Calu3 (cell line): ENCODE measurements around the gene LIPC. TPM values are rescaled to one million over a fixed set of nuclear protein-coding genes. Genes with fewer than 3 reads are reported as not detected.

Experiments
- BruUV-seq: library from RNA; stranded (reverse); fragments of 400-500 nt; replicated peaks from 2 replicates; lab custom pipeline; 2021; lab: Mats Ljungman, UMichigan
- CTCF ChIA-PET: fragments of 300-600 bp; sonication (Branson Sonifier 250); formaldehyde crosslinking; loops from one replicate; lab custom pipeline; 2022; ENCODE audit warnings: antibody characterized with exemption; lab: Charles Lee
- DNase-seq: peaks from one replicate; pipeline ENCODE4 v3.0.0; 2022
- H3K27ac Mint-ChIP-seq: one replicate; pipeline ENCODE4 v1.8.0; 2022; ENCODE audit warnings: mixed read lengths; ENCODE audit not compliant: unreplicated experiment
- H3K27me3 Mint-ChIP-seq: one replicate; pipeline ENCODE4 v1.8.0; 2022; ENCODE audit warnings: mixed read lengths; ENCODE audit not compliant: unreplicated experiment
- H3K36me3 Mint-ChIP-seq: one replicate; pipeline ENCODE4 v1.8.0; 2022; ENCODE audit warnings: mild to moderate bottlenecking, moderate library complexity, mixed read lengths; ENCODE audit not compliant: insufficient read depth, unreplicated experiment
- H3K4me1 Mint-ChIP-seq: one replicate; pipeline ENCODE4 v1.8.0; 2022; ENCODE audit warnings: mild to moderate bottlenecking, low read depth, mixed read lengths; ENCODE audit not compliant: unreplicated experiment
- H3K4me3 Mint-ChIP-seq: one replicate; pipeline ENCODE4 v1.8.0; 2022; ENCODE audit warnings: mild to moderate bottlenecking, low read depth, moderate library complexity, mixed read lengths; ENCODE audit not compliant: unreplicated experiment
- H3K9me3 Mint-ChIP-seq: one replicate; pipeline ENCODE4 v1.8.0; 2022; ENCODE audit warnings: low read depth, mixed read lengths; ENCODE audit not compliant: unreplicated experiment
- intact Hi-C: fragments of 100-400 bp; cut with micrococcal nuclease; formaldehyde crosslinking; loops from one replicate; pipeline ENCODE4 v1.10.0; 2022; ENCODE audit not compliant: unreplicated experiment
- total RNA-seq: library from RNA; stranded (reverse); gene quantifications from 2 replicates; pipeline ENCODE4 v1.2.3, GENCODE V29; 2022
- TF ChIP-seq, protein P1 (sequence below): fragments of 200-600 bp; IDR thresholded peaks from one replicate; pipeline ENCODE4 v1.8.0; 2022; ENCODE audit warnings: antibody characterized with exemption; ENCODE audit not compliant: unreplicated experiment

Gene LIPC
- total RNA-seq, 1 experiment from 2014 or later = not detected

DNA sequence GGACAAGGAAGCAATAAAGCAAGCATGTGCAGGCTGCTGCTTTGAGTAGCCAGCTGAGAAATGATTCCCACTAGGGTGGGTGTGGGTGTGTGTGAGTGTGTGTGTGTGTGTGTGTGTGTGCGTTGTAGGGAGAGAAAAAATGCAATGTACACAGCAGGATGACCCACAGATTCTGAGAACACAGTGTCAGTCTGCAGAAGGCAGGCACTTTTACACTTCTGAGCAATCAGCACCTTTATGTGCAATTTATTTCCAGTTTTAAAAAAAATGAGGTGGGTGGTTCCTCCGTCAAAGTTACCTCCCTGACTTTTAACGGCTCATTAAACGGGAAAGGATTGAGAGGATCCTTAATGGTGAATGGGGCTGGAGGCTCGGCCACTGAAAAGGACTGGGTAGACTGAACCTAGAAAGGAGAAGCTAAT is 38.5 kb upstream of the LIPC start:
- intact Hi-C loops = loop anchor here (2.0 kb wide), 1 partner anchor 62 kb away; no protein-coding TSS in a partner anchor
- Mint-ChIP-seq H3K27me3 (no peaks in the 10 kb centered on the region), H3K27ac (no peak overlapping the region), H3K4me1 (peaks cover 43% of the 10 kb centered on the region), H3K4me3 (no peak overlapping the region), H3K9me3 (no peaks in the 10 kb centered on the region), H3K36me3 (no peaks in the 10 kb centered on the region)
- CTCF ChIA-PET = interaction anchor here (0.8 kb wide), 2 partner anchors 12 to 17 kb away, joined by 3 to 5 read pairs; no protein-coding TSS in a partner anchor
- BruUV-seq = no TSS peak
- TF ChIP-seq, protein P1, sequence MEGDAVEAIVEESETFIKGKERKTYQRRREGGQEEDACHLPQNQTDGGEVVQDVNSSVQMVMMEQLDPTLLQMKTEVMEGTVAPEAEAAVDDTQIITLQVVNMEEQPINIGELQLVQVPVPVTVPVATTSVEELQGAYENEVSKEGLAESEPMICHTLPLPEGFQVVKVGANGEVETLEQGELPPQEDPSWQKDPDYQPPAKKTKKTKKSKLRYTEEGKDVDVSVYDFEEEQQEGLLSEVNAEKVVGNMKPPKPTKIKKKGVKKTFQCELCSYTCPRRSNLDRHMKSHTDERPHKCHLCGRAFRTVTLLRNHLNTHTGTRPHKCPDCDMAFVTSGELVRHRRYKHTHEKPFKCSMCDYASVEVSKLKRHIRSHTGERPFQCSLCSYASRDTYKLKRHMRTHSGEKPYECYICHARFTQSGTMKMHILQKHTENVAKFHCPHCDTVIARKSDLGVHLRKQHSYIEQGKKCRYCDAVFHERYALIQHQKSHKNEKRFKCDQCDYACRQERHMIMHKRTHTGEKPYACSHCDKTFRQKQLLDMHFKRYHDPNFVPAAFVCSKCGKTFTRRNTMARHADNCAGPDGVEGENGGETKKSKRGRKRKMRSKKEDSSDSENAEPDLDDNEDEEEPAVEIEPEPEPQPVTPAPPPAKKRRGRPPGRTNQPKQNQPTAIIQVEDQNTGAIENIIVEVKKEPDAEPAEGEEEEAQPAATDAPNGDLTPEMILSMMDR = no peak
- no peak for DNase-seq

DNA sequence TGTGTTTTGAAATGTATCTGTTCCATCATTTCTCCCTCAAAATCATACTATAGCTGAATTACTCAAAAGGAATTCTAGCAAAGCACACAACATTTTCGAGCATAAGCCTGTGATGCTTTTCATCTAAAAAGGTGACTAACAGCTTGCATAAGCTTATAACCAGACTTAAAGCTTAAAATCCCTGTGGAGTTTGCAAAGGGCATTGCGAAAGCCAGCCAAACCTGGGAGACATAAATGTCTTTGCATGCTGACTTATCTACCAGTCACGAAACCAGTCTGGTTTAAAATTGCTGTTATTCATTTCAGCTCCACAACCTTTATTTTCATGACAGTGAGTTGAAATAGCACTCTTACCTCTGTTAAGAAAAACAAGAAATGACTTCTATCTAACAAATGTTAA is 35.6 kb upstream of the LIPC start:
- Mint-ChIP-seq H3K4me1 (peaks cover 23% of the 10 kb centered on the region), H3K9me3 (no peaks in the 10 kb centered on the region), H3K4me3 (no peak overlapping the region), H3K36me3 (no peaks in the 10 kb centered on the region), H3K27ac (no peak overlapping the region), H3K27me3 (no peaks in the 10 kb centered on the region)
- TF ChIP-seq, protein P1 = no peak
- no TSS peak for BruUV-seq
- intact Hi-C loops = no loop called here
- DNase-seq = no peak
- CTCF ChIA-PET = no interaction called here

DNA sequence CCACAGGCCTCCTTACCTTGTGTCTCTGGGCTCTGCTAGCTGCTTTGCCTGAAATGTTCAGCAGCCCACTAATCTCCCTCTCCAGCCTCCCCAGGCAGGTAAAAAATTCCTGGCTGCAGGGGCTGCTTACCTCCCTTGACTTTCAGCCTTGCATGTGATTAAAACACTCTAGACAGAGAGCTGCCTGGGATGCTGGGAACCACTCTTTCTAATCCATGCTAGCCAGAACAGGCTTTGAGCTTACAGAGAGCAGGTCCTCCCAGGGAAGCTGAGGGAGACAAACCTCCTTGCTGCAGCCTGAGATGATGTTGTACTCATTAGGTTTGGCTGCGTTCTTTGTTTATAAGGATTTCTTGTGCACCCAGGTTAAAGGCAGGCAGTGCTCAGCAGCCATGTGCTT is 33.7 kb upstream of the LIPC start:
- DNase-seq = no peak
- H3K36me3 Mint-ChIP-seq = no peaks in the 10 kb centered on the region
- H3K9me3 Mint-ChIP-seq = no peaks in the 10 kb centered on the region
- CTCF ChIA-PET = no interaction called here
- H3K27me3 Mint-ChIP-seq = no peaks in the 10 kb centered on the region
- no peak overlapping the region for H3K27ac Mint-ChIP-seq
- intact Hi-C loops = no loop called here
- BruUV-seq = no TSS peak
- TF ChIP-seq, protein P1 = no peak
- H3K4me3 Mint-ChIP-seq = no peak overlapping the region
- H3K4me1 Mint-ChIP-seq = peaks cover 6% of the 10 kb centered on the region

DNA sequence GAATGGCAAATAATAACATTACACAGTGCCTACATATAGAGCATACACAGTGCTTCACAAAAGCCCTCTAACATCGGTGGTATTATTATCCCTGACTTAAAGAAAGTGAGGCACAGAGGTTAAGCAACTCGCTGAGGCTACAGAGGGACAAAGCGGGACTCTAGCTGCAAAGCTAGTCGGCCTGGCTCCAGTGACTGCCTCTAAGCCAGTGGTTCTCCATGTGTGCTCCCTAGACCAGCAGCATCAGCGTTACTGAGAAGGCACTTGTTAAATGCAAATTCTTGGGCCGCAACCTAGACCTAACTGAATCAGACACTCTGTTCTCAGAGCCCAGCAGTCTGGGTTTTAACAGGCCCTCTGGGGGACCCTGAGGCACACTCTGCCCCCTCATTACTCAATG is 33.1 kb upstream of the LIPC start:
- CTCF ChIA-PET = no interaction called here
- no peak for DNase-seq
- no peaks in the 10 kb centered on the region for H3K9me3 Mint-ChIP-seq
- BruUV-seq = no TSS peak
- H3K4me3 Mint-ChIP-seq = no peak overlapping the region
- TF ChIP-seq, protein P1 = no peak
- no peaks in the 10 kb centered on the region for H3K36me3 Mint-ChIP-seq
- H3K4me1 Mint-ChIP-seq = peaks cover 8% of the 10 kb centered on the region
- H3K27me3 Mint-ChIP-seq = no peaks in the 10 kb centered on the region
- intact Hi-C loops = no loop called here
- no peak overlapping the region for H3K27ac Mint-ChIP-seq
